Trophoblast cell (in vitro differentiated cells and primary cell): ENCODE data around the gene ZNF300.

Experiments
- DNase-seq, 2 donors: peaks; one replicate each; pipeline ENCODE4 v3.0.0-alpha.2; 2016
- H2AFZ ChIP-seq: 2 replicates; pipeline ENCODE4 v1.6.1; 2013; ENCODE audit warnings: low read length, moderate library complexity, mild to moderate bottlenecking; ENCODE audit not compliant: insufficient read depth, poor library complexity
- H2AK5ac ChIP-seq: 2 replicates; pipeline ENCODE4 v1.6.1; 2013; ENCODE audit warnings: mild to moderate bottlenecking, low read length
- H2BK120ac ChIP-seq: 2 replicates; pipeline ENCODE4 v1.6.1; 2013; ENCODE audit warnings: low read length, mild to moderate bottlenecking, moderate library complexity; ENCODE audit not compliant: insufficient read depth, poor library complexity
- H2BK12ac ChIP-seq: 2 replicates; pipeline ENCODE4 v1.6.1; 2013; ENCODE audit warnings: mild to moderate bottlenecking, low read length, moderate library complexity
- H2BK5ac ChIP-seq: 2 replicates; pipeline ENCODE4 v1.6.1; 2013; ENCODE audit warnings: low read length, low read depth, moderate library complexity, mild to moderate bottlenecking; ENCODE audit not compliant: poor library complexity
- H3K14ac ChIP-seq: 2 replicates; pipeline ENCODE4 v1.6.1; 2013; ENCODE audit warnings: mild to moderate bottlenecking, low read length
- H3K18ac ChIP-seq: 2 replicates; pipeline ENCODE4 v1.6.1; 2013; ENCODE audit warnings: mild to moderate bottlenecking, low read length
- H3K23ac ChIP-seq: 2 replicates; pipeline ENCODE4 v1.6.1; 2013; ENCODE audit warnings: low read length
- H3K27ac ChIP-seq: 2 replicates; pipeline ENCODE4 v1.5.1; 2013; ENCODE audit warnings: low read depth, mild to moderate bottlenecking, inconsistent platforms, low read length, moderate library complexity
- H3K27me3 ChIP-seq: 2 replicates; pipeline ENCODE4 v1.6.1; 2013; ENCODE audit warnings: inconsistent platforms, mild to moderate bottlenecking, low read length, moderate library complexity; ENCODE audit not compliant: insufficient read depth
- H3K36me3 ChIP-seq, 2 experiments: 1 replicate in 1 of 2; 2 replicates in 1 of 2; pipeline ENCODE4 v1.6.1; 2013; ENCODE audit warnings: low read length in 2 of 2, mild to moderate bottlenecking in 2 of 2, moderate library complexity in 1 of 2; ENCODE audit not compliant: insufficient read depth in 2 of 2, control insufficient read depth in 1 of 2
- H3K4ac ChIP-seq: 2 replicates; pipeline ENCODE4 v1.6.1; 2013; ENCODE audit warnings: low read depth, mild to moderate bottlenecking, low read length, moderate library complexity
- H3K4me1 ChIP-seq, 2 experiments: 1 replicate in 1 of 2; 2 replicates in 1 of 2; pipeline ENCODE4 v1.6.1; 2013; ENCODE audit warnings: low read length in 2 of 2, mild to moderate bottlenecking in 2 of 2, moderate library complexity in 1 of 2; ENCODE audit not compliant: insufficient read depth in 2 of 2, control insufficient read depth in 1 of 2
- H3K4me2 ChIP-seq: 2 replicates; pipeline ENCODE4 v1.6.1; 2013; ENCODE audit warnings: inconsistent platforms, mild to moderate bottlenecking, low read length, moderate library complexity
- H3K4me3 ChIP-seq: 2 replicates; pipeline ENCODE4 v1.5.1; 2013; ENCODE audit warnings: mild to moderate bottlenecking, low read depth, low read length, inconsistent platforms
- H3K79me1 ChIP-seq: one replicate; pipeline ENCODE4 v1.6.1; 2013; ENCODE audit warnings: low read length
- H3K79me2 ChIP-seq: 2 replicates; pipeline ENCODE4 v1.6.1; 2013; ENCODE audit warnings: low read length, mild to moderate bottlenecking; ENCODE audit not compliant: control insufficient read depth, insufficient read depth, poor library complexity
- H3K9ac ChIP-seq: 2 replicates; pipeline ENCODE4 v1.6.1; 2013; ENCODE audit warnings: mild to moderate bottlenecking, low read length
- H3K9me3 ChIP-seq: 2 replicates; pipeline ENCODE4 v1.6.1; 2013; ENCODE audit warnings: low read depth, mild to moderate bottlenecking, control low read depth, inconsistent platforms, low read length; ENCODE audit not compliant: insufficient read depth
- H4K12ac ChIP-seq: 2 replicates; pipeline ENCODE4 v1.6.1; 2013; ENCODE audit warnings: low read depth, mild to moderate bottlenecking, low read length, moderate library complexity
- H4K8ac ChIP-seq: 2 replicates; pipeline ENCODE4 v1.6.1; 2013; ENCODE audit warnings: low read depth, mild to moderate bottlenecking, low read length, moderate library complexity
- H4K91ac ChIP-seq: one replicate; pipeline ENCODE4 v1.6.1; 2013; ENCODE audit warnings: low read depth, mild to moderate bottlenecking, low read length, moderate library complexity
- WGBS: extraction: QIAGEN DNeasy Blood & Tissue Kit; methylation state at CpG from one replicate; pipeline ENCODE4 v1.1.7; 2013; ENCODE audit warnings: missing lambda C conversion rate; ENCODE audit not compliant: insufficient read length, insufficient coverage; ENCODE audit errors: extremely low coverage; 5-methylcytosine and 5-hydroxymethylcytosine counted together

The ZNF300 gene

DNA sequence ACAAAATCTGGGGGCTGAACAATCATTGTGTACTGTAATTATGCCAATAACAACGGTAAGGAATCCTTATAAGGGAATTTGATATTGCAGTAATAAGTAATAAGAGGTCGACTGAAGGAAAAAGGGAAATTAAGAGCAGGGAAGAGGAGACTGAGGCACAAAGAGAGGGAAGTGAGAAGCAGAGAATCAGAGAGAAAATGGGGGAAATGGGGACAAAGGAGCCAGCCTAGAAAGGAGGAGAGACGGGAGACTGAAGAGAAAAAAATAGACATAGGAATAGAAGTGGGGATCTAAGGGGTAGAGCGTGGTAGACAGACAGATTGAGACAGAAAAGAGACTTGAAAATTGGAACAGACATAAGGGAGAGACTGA, 518 bp upstream of the ZNF300 start:
- no CpG with 5 or more reads among the region's 4 CpGs for WGBS

DNA sequence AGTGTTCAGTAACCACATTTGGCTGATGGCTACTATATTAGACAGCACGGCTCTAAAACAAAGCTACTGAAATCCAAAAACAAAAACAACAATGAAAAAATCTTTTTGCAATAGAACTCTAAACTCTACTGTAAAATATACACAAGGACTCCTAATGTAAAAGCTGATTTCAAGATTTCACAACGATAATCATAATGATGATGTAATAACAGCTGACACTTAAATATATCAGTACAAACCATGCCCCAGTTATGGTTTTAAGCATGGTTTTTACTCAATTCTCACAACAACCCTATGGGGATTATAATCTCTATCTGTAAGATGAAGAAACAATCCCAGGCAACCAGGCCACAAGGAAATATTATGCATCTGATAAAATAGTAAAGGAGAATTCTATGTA, 3.3 kb downstream of the ZNF300 start:
- no peak overlapping the region for H2BK12ac ChIP-seq
- no peak overlapping the region for H4K8ac ChIP-seq
- no peak overlapping the region for H3K4me3 ChIP-seq
- no peak overlapping the region for H2AK5ac ChIP-seq
- H3K79me1 ChIP-seq, result peaks cover 6% of the 10 kb centered on the region
- H3K9ac ChIP-seq, result no peak overlapping the region
- H3K18ac ChIP-seq, result no peak overlapping the region
- DNase-seq, result no peak
- no peak overlapping the region for H2BK120ac ChIP-seq
- no peak overlapping the region for H4K91ac ChIP-seq
- no peaks in the 10 kb centered on the region for H3K27me3 ChIP-seq
- no peak overlapping the region for H4K12ac ChIP-seq
- no peak overlapping the region for H3K23ac ChIP-seq
- no CpG with 5 or more reads among the region's 2 CpGs for WGBS
- H3K36me3 ChIP-seq, result peaks cover 2 to 9% of the 10 kb centered on the region in 2 experiments
- no peak overlapping the region for H2AFZ ChIP-seq
- H3K79me2 ChIP-seq, result peaks cover 2% of the 10 kb centered on the region
- no peak overlapping the region for H3K14ac ChIP-seq
- no peak overlapping the region for H3K4ac ChIP-seq
- peaks cover 4% of the 10 kb centered on the region for H3K9me3 ChIP-seq
- no peak overlapping the region for H3K27ac ChIP-seq
- H2BK5ac ChIP-seq, result no peak overlapping the region
- H3K4me2 ChIP-seq, result no peak overlapping the region
- H3K4me1 ChIP-seq, result no peaks in the 10 kb centered on the region

More for the DNA sequence above, 518 bp upstream of the ZNF300 start:
- no peak overlapping the region for H3K4ac ChIP-seq
- H3K4me1 ChIP-seq, result no peaks in the 10 kb centered on the region
- DNase-seq, result no peak
- no peak overlapping the region for H4K8ac ChIP-seq
- no peak overlapping the region for H3K14ac ChIP-seq
- no peak overlapping the region for H2BK5ac ChIP-seq
- peak overlapping the region; percentile 56 for H3K4me2 ChIP-seq
- H3K9me3 ChIP-seq, result peaks cover 2% of the 10 kb centered on the region
- no peak overlapping the region for H3K23ac ChIP-seq
- no peak overlapping the region for H4K91ac ChIP-seq
- H4K12ac ChIP-seq, result no peak overlapping the region
- no peak overlapping the region for H3K9ac ChIP-seq
- H3K4me3 ChIP-seq, result no peak overlapping the region
- peaks cover 0 to 2% of the 10 kb centered on the region in 2 experiments for H3K36me3 ChIP-seq
- no peak overlapping the region for H2BK12ac ChIP-seq
- peaks cover 6% of the 10 kb centered on the region for H3K79me1 ChIP-seq
- H2AFZ ChIP-seq, result peak overlapping the region; percentile 59
- H3K18ac ChIP-seq, result no peak overlapping the region
- H3K27ac ChIP-seq, result no peak overlapping the region
- no peak overlapping the region for H2BK120ac ChIP-seq
- H2AK5ac ChIP-seq, result no peak overlapping the region
- H3K27me3 ChIP-seq, result no peaks in the 10 kb centered on the region
- H3K79me2 ChIP-seq, result peaks cover 2% of the 10 kb centered on the region

DNA sequence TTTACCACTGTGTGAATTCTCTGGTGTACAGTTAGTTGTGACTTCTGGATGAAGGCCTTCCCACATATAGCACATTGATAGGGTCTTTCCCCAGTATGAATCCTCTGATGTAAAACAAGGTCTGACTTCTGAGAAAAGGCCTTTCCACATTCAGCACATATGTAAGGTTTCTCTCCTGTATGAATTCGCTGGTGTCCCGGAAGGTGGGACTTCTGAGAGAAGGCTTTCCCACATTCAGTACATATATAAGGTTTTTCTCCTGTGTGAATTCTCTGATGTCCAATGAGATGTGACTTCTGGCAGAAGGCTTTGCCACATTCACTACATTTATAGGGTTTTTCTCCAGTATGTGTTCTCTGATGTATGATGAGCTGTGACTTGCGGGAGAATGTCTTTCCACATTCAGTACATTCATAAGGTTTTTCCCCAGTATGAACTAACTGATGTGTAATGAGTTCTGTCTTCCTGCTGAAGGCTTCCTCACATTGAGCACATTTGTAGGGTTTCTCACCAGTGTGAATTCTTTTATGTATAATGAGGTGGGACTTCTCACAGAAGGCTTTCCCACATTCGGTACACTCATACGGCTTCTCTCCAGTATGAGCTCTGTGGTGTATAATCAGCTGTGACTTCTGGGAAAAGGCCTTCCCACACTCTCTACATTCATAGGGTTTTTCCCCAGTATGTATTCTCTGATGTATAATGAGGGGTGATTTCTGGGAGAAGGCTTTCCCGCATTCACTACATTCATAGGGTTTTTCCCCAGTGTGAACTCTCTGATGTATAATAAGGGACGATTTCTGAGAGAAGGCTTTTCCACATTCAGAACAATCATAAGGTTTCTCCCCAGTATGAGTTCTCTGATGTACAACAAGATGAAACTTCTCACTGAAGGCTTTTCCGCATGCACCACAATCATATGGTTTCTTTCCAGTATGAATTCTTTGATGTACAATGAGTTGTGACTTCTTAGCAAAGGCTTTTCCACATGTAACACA, 9.1 kb downstream of the ZNF300 start:
- no peak overlapping the region for H3K4me3 ChIP-seq
- DNase-seq, result no peak
- no peak overlapping the region for H2AK5ac ChIP-seq
- no peak overlapping the region for H4K8ac ChIP-seq
- no peak overlapping the region for H2AFZ ChIP-seq
- WGBS, result no CpG with 5 or more reads among the region's 8 CpGs
- no peak overlapping the region for H4K12ac ChIP-seq
- no peak overlapping the region for H3K14ac ChIP-seq
- H3K27ac ChIP-seq, result no peak overlapping the region
- peaks cover 2 to 10% of the 10 kb centered on the region in 2 experiments for H3K36me3 ChIP-seq
- H2BK5ac ChIP-seq, result no peak overlapping the region
- no peak overlapping the region for H2BK120ac ChIP-seq
- no peaks in the 10 kb centered on the region for H3K4me1 ChIP-seq
- no peak overlapping the region for H3K23ac ChIP-seq
- H3K9ac ChIP-seq, result no peak overlapping the region
- no peak overlapping the region for H3K18ac ChIP-seq
- H3K9me3 ChIP-seq, result peaks cover 3% of the 10 kb centered on the region
- H3K4ac ChIP-seq, result no peak overlapping the region
- H2BK12ac ChIP-seq, result no peak overlapping the region
- H3K79me1 ChIP-seq, result no peaks in the 10 kb centered on the region
- H3K27me3 ChIP-seq, result no peaks in the 10 kb centered on the region
- H3K79me2 ChIP-seq, result no peaks in the 10 kb centered on the region
- no peak overlapping the region for H4K91ac ChIP-seq
- H3K4me2 ChIP-seq, result no peak overlapping the region

DNA sequence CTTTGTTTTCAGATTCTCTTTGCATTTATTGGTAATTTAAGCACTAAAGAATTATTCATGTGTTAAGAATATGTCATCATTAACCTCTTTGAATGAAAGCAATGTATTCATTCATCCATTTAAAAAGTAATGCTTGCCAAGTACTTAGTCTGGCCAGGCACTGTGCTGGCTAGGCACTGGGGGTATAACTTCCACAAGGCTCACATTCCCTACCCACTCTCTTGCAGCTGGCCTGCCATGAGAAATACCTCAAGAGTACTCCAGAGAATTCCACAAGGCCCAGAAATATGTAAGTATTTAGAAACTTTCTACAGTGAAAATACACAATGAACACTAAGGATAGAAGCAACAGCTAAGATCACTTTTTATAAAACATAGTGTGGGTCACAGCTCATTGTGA, 25.4 kb downstream of the ZNF300 start:
- Histone ChIP-seq H3K9me3 (peaks cover 12% of the 10 kb centered on the region), H2AK5ac (no peak overlapping the region), H2BK5ac (no peak overlapping the region), H3K79me2 (no peaks in the 10 kb centered on the region), H3K4me3 (no peak overlapping the region), H3K14ac (no peak overlapping the region), H4K91ac (no peak overlapping the region), H3K27me3 (no peaks in the 10 kb centered on the region), H3K4ac (no peak overlapping the region), H2BK12ac (no peak overlapping the region), H3K36me3 (no peaks in the 10 kb centered on the region), H2BK120ac (no peak overlapping the region), H3K18ac (no peak overlapping the region), H3K27ac (no peak overlapping the region), H3K4me2 (no peak overlapping the region), H2AFZ (no peak overlapping the region), H4K12ac (no peak overlapping the region), H3K79me1 (no peaks in the 10 kb centered on the region), H3K9ac (no peak overlapping the region), H3K23ac (no peak overlapping the region), H4K8ac (no peak overlapping the region), H3K4me1 (no peaks in the 10 kb centered on the region)
- DNase-seq, result peak in 1 of 2 donors; percentile 33
